Pancreas (tissue), 10 donors: ENCODE data around the gene LOC128125822.

Experiments used
- ATAC-seq, 4 donors: fragments of 200-7000 bp; cut with Tn5 transposase; one replicate each; pipeline versions ENCODE4 v1.8.0 to v1.9.1; 2020; ENCODE audit warnings: mild to moderate bottlenecking in 4 of 4, moderate library complexity in 4 of 4
- DNase-seq, 6 donors: peaks; one replicate each; pipeline ENCODE4 v3.0.0-alpha.2; 2020
- FAIRE-seq: peaks from 2 replicates; lab custom pipeline; 2012; peaks lifted over from hg19 to GRCh38; lab: Jason Lieb, UNC
- H3K27ac ChIP-seq, 4 donors: fragments of 200-600 bp; sonication (generic); 1 replicate in 3 of 4; 2 replicates in 1 of 4; pipeline versions ENCODE4 v1.5.0 to v1.8.0; 2020
- H3K27me3 ChIP-seq, 4 donors: fragments of 200-600 bp; one replicate each; pipeline ENCODE4 v1.8.0; 2021
- H3K36me3 ChIP-seq, 3 donors: fragments of 200-600 bp; sonication (generic) in 1 of 3; one replicate each; pipeline versions ENCODE4 v1.5.0 to v1.8.0; 2020 to 2021
- H3K4me1 ChIP-seq, 3 donors: fragments of 200-600 bp; one replicate each; pipeline ENCODE4 v1.8.0; 2021
- H3K4me3 ChIP-seq, 4 donors: fragments of 200-600 bp; sonication (generic) in 2 of 4; one replicate each; pipeline versions ENCODE4 v1.5.0 to v1.8.0; 2020 to 2021
- H3K9me3 ChIP-seq, 4 donors: fragments of 200-600 bp; one replicate each; pipeline ENCODE4 v1.8.0; 2021
- WGBS, 2 donors: extraction: QIAGEN DNeasy Blood & Tissue Kit; methylation state at CpG; one replicate each; pipeline ENCODE4 v1.1.7; 2013; 5-methylcytosine and 5-hydroxymethylcytosine counted together
- intact Hi-C, 3 donors: fragments of 100-400 bp; cut with DNase I; formaldehyde crosslinking; loops; one replicate each; pipeline versions ENCODE4 v1.11.1 to v1.14.2; 2022
- TF ChIP-seq, protein P1 (sequence below), 4 donors: fragments of 200-600 bp; sonication (generic) in 3 of 4; IDR thresholded peaks; one replicate each; pipeline versions ENCODE4 v1.5.0 to v1.8.0; 2021; ENCODE audit warnings: antibody characterized with exemption in 4 of 4
- donor health status: healthy with polysubstance abuse.
- donor health status: DM: no; HTN: no; CAD: no; lungs with moderate emphysema.
- donor health status: DM: no; HTN: no; CAD: no.
- donor health status: control.
- donor health status: control.
- donor health status: Bipolar disorder and iron deficiency.
- donor health status: DM: yes; HTN: yes; CAD: no.
- donor health status: DM: no; HTN: no; CAD: no.
- donor health status: DM: no; HTN: no; CAD: no.
- donor health status: DM: yes; HTN: yes; CAD: no.

LOC128125822 gene

DNA sequence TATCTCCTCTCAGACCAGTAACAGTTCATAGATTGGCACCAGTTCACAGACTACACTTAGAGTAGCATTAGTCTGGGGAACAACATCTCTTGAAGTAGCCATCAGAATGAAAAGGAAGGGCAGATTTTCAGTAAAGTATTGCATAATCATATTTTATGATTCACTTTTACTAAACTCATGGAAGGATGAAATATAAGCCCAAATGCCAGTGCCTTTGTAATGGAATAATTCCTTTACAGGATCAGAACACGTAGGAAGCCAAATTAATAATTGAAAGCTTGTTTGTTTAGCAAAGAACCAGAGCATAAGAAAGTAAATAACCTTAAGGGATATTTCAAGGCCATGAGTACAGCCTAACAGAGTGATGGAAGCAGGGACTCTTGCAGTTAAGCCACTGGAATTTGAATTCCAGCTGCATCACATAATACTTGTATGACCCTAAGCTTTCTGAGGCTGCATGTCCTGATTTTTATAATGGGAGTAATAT is 11.4 kb upstream of the LOC128125822 start:
- TF ChIP-seq, protein P1, sequence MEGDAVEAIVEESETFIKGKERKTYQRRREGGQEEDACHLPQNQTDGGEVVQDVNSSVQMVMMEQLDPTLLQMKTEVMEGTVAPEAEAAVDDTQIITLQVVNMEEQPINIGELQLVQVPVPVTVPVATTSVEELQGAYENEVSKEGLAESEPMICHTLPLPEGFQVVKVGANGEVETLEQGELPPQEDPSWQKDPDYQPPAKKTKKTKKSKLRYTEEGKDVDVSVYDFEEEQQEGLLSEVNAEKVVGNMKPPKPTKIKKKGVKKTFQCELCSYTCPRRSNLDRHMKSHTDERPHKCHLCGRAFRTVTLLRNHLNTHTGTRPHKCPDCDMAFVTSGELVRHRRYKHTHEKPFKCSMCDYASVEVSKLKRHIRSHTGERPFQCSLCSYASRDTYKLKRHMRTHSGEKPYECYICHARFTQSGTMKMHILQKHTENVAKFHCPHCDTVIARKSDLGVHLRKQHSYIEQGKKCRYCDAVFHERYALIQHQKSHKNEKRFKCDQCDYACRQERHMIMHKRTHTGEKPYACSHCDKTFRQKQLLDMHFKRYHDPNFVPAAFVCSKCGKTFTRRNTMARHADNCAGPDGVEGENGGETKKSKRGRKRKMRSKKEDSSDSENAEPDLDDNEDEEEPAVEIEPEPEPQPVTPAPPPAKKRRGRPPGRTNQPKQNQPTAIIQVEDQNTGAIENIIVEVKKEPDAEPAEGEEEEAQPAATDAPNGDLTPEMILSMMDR (IDR thresholded peaks at IDR 0.05), result no peak
- DNase-seq (no peak), ATAC-seq (peak; percentile 75 to 80 (median 78)), FAIRE-seq (no peak)
- intact Hi-C loops, result no loop called here
- 8 to 13% methylated on average over 1 of the region's 1 CpG for WGBS, 2 donors
- Histone ChIP-seq H3K4me1 (peaks cover 21 to 31% (median 24%) of the 10 kb centered on the region in 3 donors), H3K27me3 (no peaks in the 10 kb centered on the region), H3K27ac (peak overlapping the region in 2 of 4 donors; percentile 69 to 77), H3K9me3 (no peaks in the 10 kb centered on the region), H3K4me3 (no peak overlapping the region), H3K36me3 (no peaks in the 10 kb centered on the region)

DNA sequence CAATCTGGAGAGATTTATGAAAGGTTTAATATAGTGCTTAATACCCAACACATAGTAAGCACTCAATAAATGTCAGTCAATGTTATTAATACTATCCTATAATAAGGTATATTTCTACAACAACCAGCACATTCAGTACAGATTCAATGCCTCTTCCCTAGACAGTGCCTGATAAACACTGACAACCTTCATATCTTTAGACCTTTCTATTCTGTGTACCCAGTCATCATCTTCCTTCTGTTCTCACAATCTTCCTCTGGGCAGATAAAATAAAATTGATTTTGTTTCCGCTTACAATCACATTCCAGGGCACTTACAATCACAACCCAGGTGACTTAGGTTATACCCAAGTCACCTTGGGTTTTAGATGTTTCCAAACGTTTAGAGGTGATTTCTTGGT is 11.0 kb upstream of the LOC128125822 start:
- ATAC-seq, result peak; percentile 27 to 43 (median 36)
- Histone ChIP-seq H3K4me1 (peaks cover 25 to 35% (median 27%) of the 10 kb centered on the region in 3 donors), H3K4me3 (no peak overlapping the region), H3K27me3 (no peaks in the 10 kb centered on the region), H3K9me3 (no peaks in the 10 kb centered on the region), H3K27ac (peak overlapping the region in 2 of 4 donors; percentile 69 to 77), H3K36me3 (no peaks in the 10 kb centered on the region)
- no peak for FAIRE-seq
- WGBS, 2 donors, result 16 to 19% methylated on average over 2 of the region's 2 CpGs
- TF ChIP-seq, protein P1 (IDR thresholded peaks at IDR 0.05), result no peak
- intact Hi-C loops, result no loop called here
- no peak for DNase-seq

DNA sequence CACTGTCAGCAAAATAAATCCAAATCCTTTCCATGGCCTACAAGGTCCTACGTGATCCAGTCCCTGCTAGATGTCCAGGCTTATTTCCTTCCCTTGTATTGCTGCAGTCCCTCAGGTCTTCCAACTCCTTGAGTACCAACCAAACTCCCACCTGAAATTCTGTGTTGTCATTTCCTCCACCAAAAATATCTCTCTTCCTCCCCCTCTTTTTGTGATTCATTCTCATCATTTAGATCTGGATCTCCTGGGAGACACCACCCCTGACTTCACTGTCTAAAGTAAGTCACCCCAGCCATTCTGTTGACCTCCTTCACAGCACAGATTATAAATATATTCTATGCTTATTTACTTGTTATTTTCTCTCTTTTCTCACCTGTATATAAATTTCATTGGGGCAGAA is 9.0 kb upstream of the LOC128125822 start:
- Histone ChIP-seq H3K36me3 (no peaks in the 10 kb centered on the region), H3K9me3 (no peaks in the 10 kb centered on the region), H3K27ac (no peak overlapping the region), H3K4me1 (peaks cover 31 to 45% (median 39%) of the 10 kb centered on the region in 3 donors), H3K27me3 (no peaks in the 10 kb centered on the region), H3K4me3 (no peak overlapping the region)
- intact Hi-C loops, result no loop called here
- TF ChIP-seq, protein P1 (IDR thresholded peaks at IDR 0.05), result no peak
- 92 to 95% methylated on average over 1 of the region's 1 CpG for WGBS, 2 donors
- FAIRE-seq (no peak), DNase-seq (no peak), ATAC-seq (no peak)

DNA sequence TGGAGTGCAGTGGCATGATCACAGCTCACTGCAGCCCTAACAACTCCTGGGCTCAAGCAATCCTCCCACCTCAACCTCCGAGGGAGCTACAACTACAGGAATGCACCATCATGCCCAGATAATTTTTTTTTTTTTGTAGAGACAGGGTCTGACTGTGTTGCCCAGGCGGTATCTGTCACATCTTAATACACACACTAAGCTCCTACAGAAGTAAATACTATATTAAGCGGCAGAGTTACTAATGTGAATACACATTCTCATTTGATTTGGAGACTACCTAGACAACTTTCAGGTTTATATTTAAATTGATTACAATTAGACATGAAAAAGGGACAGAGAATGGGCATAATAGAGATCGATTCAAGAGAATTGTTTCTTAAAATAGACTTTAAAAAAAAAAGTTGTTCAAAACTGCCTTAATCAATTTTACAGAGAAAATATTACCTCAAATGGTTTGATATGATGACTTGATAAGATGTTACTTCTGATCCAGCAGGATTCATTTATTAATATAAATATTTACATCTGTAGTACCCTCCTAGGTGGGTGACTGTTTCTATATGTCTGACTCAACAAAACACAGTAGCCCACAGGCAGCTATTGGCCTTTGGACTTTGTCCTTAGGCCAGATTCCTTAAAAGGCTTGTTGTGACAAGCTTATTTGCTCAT is 7.1 kb upstream of the LOC128125822 start:
- peak in 1 of 6 donors; percentile 57 for DNase-seq
- TF ChIP-seq, protein P1 (IDR thresholded peaks at IDR 0.05), result no peak
- H3K4me3 ChIP-seq, result no peak overlapping the region
- FAIRE-seq, result no peak
- H3K27me3 ChIP-seq, result no peaks in the 10 kb centered on the region
- H3K4me1 ChIP-seq, result peaks cover 38 to 54% (median 47%) of the 10 kb centered on the region in 3 donors
- peak overlapping the region in 3 of 4 donors; percentile 6 to 100 (median 74) for H3K27ac ChIP-seq
- 36 to 43% methylated on average over 4 of the region's 4 CpGs for WGBS, 2 donors
- peak; percentile 65 to 85 (median 79) for ATAC-seq
- no peaks in the 10 kb centered on the region for H3K9me3 ChIP-seq
- intact Hi-C loops, result no loop called here
- no peaks in the 10 kb centered on the region for H3K36me3 ChIP-seq
